Muscle layer of colon (tissue), 2 donors: Measurements from ENCODE around the gene SLC38A5.

Source experiments
- H3K27ac ChIP-seq: one replicate; pipeline ENCODE4 v1.7.0; 2013; ENCODE audit warnings: low read depth, mild to moderate bottlenecking, low read length, moderate library complexity
- H3K27me3 ChIP-seq, 2 donors: one replicate each; pipeline ENCODE4 v1.7.0; 2013; ENCODE audit warnings: low read length in 2 of 2, mild to moderate bottlenecking in 2 of 2; ENCODE audit not compliant: insufficient read depth in 2 of 2, control insufficient read depth in 1 of 2
- H3K36me3 ChIP-seq: one replicate; pipeline ENCODE4 v1.7.0; 2013; ENCODE audit warnings: mild to moderate bottlenecking, low read length; ENCODE audit not compliant: insufficient read depth
- H3K4me1 ChIP-seq: one replicate; pipeline ENCODE4 v1.7.0; 2013; ENCODE audit warnings: mild to moderate bottlenecking, low read length; ENCODE audit not compliant: insufficient read depth
- H3K4me3 ChIP-seq, 2 donors: one replicate each; pipeline ENCODE4 v1.7.0; 2013; ENCODE audit warnings: low read length in 2 of 2, low read depth in 1 of 2, mild to moderate bottlenecking in 1 of 2, moderate library complexity in 1 of 2
- H3K9ac ChIP-seq: one replicate; pipeline ENCODE4 v1.7.0; 2013; ENCODE audit warnings: low read length
- H3K9me3 ChIP-seq: one replicate; pipeline ENCODE4 v1.7.0; 2013; ENCODE audit warnings: mild to moderate bottlenecking, low read length
- donor health status: abdominal sarcoma.
- donor health status: Adenocarcinoma of cecum.

SLC38A5 gene

DNA sequence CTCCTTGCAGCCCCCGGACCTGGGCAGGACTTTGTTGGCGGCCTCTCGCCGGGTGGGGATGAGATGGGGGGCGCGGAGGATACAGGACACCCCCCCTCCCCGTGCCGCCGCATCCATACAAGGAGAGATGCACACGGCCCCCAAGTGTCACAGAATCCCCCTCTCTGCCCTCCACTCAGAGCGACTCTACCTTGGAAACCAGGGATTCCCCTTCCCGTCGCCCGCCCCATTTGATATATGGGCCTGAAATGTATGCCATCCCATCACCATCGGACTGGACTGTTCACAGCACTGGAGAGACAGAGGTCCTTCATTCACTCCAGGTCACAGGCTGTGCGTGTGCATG is 39.2 kb upstream of the SLC38A5 start:
- Histone ChIP-seq H3K36me3 (no peaks in the 10 kb centered on the region), H3K9ac (peak overlapping the region; percentile 33), H3K27ac (peak overlapping the region; percentile 68), H3K27me3 (peaks cover 0 to 10% of the 10 kb centered on the region in 2 donors), H3K4me1 (no peaks in the 10 kb centered on the region), H3K4me3 (peak overlapping the region; percentile 71 to 81), H3K9me3 (no peaks in the 10 kb centered on the region)

DNA sequence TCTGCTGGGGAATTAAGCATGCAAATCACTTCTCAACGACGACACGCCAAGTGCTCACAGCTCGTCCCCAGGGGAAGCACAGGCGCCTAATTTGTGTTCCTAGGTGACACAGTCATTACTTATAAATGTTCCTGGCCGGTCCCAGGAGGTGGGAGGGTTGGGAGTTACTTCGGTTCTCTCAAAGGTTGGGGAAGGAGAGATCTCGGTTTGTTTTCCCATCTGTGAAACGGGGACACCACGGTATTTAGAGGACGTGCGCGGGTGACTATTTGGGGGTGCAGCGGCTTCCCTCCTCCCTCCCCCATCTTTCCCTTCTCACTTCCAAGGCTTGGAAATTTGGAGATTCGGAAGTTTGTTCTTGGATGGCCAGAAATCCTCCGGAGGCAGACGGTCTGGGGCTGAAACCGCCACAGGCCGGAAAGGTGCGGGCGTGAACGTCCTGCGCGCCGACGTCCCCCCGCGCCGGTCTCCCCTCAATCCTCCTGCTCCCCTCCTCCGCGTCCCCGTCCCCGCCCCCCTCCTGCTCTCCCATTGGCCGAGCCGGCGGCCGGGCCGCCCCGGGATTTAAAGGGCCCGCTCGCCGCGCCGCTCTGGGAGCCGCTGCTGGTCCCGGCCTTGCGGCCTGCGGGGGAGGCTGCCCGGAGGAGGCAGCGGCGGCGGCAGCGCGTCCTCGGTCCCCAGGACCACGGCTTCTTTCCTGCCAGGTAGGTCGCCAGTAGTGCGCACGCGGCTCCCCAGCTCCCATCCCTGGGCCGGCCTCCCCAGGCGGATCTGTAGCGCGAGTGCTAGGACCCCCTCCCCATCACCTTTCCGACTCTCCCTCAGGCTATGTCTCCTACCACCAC is 38.6 kb upstream of the SLC38A5 start, which contains the start of gene PORCN:
Gene PORCN, plus strand, starts transcription at position 593 of the 845 bp plus-strand sequence. CDS start 829 bp downstream, outside the sequence.
- Histone ChIP-seq H3K27ac (peak within 1 kb of the TSS; percentile 68), H3K4me3 (peak within 1 kb of the TSS; percentile 71 to 81), H3K36me3 (no peaks in the 10 kb centered on the region), H3K27me3 (peaks cover 0 to 7% of the 10 kb centered on the region in 2 donors), H3K4me1 (no peaks in the 10 kb centered on the region), H3K9me3 (no peaks in the 10 kb centered on the region), H3K9ac (peak within 1 kb of the TSS; percentile 53)

DNA sequence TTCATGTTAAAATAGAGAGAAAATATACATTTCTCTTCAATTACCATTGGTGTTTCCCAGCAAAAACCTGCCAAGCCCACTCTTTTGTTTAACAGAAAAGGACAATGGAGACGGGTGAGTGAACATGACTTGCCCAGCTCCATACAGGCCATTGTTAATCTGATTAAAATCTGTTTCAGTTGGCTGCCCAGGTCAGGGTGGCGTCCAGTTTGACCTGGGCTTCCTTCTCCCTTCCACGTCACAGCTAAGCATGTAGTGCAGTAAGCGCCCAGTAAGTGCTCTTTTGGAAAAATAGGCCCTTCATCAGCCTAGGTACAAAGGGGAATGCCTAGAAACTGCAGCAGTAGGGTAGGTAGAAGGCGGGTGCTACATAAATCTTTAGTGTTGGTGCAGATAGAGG is 37.2 kb upstream of the SLC38A5 start:
- Histone ChIP-seq H3K36me3 (no peaks in the 10 kb centered on the region), H3K27ac (no peak overlapping the region), H3K9me3 (no peaks in the 10 kb centered on the region), H3K4me3 (no peak overlapping the region), H3K4me1 (no peaks in the 10 kb centered on the region), H3K9ac (no peak overlapping the region), H3K27me3 (peaks cover 0 to 7% of the 10 kb centered on the region in 2 donors)

DNA sequence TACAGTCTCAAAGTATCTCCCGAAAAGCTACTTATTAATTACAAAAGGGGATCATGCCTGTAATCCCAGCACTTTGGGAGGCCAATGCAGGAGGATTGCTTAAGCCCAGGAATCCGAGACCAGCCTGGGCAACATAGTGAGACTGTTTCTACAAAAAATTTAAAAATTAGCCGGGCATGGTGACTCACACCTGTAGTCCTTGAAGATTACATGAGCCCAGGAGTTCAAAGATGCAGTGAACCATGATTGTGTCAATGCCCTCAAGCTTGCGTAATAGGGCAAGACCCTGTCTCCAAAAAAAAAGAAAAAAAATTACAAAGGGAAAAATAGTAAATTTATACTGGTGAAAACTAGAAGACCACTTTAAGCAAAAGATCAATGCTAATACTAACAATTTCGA is 35.4 kb upstream of the SLC38A5 start:
- Histone ChIP-seq H3K4me1 (no peaks in the 10 kb centered on the region), H3K27me3 (peaks cover 0 to 7% of the 10 kb centered on the region in 2 donors), H3K36me3 (no peaks in the 10 kb centered on the region), H3K27ac (no peak overlapping the region), H3K9me3 (no peaks in the 10 kb centered on the region), H3K9ac (no peak overlapping the region), H3K4me3 (no peak overlapping the region)

DNA sequence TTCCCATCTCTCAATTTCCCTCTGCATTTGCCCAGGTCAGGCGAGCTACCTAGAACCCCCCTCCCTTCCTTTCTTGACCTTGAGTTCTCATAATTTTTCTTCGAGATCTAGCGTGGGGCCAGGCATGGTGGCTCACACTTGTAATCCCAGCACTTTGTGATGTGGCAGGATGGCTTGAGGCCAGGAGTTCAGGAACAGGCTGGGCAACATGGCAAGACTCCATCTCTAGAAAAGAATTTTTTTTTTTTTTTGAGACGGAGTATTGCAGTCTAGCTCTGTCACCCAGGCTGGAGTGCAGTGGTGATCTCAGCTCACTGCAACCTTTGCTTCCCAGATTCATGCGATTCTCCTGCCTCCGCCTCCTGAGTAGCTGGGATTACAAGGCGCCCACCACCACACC is 34.2 kb upstream of the SLC38A5 start:
- H3K9me3 ChIP-seq = no peaks in the 10 kb centered on the region

DNA sequence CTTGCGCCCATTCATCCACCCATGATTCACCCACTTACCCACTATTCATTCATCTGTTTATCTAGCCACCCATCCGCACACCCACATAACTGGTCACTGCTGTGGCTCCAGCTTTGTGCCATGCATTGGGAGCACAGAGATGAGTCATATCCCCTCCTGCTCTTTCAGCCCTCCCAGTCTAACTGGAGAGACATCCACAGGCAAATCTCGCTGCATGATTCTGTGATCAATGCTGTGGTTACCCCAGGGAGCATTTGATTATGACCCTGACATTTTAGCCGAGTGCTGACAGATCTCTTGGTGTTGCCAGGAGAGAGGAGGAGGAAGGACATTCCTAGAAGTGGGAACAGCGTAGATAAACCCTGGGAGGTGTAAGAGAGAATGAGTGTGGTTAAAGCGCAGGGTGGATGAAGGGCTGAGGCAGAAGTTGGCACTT is 28.3 kb upstream of the SLC38A5 start:
- no peak overlapping the region for H3K9ac ChIP-seq
- H3K36me3 ChIP-seq = no peaks in the 10 kb centered on the region
- no peak overlapping the region for H3K27ac ChIP-seq
- H3K4me1 ChIP-seq = no peaks in the 10 kb centered on the region
- H3K27me3 ChIP-seq = peaks cover 0 to 6% of the 10 kb centered on the region in 2 donors
- no peak overlapping the region for H3K4me3 ChIP-seq
- no peaks in the 10 kb centered on the region for H3K9me3 ChIP-seq

More for the DNA sequence above, 34.2 kb upstream of the SLC38A5 start:
- no peaks in the 10 kb centered on the region for H3K36me3 ChIP-seq
- no peak overlapping the region for H3K27ac ChIP-seq
- H3K27me3 ChIP-seq = peaks cover 0 to 6% of the 10 kb centered on the region in 2 donors
- H3K9ac ChIP-seq = no peak overlapping the region
- H3K4me1 ChIP-seq = no peaks in the 10 kb centered on the region
- no peak overlapping the region for H3K4me3 ChIP-seq

DNA sequence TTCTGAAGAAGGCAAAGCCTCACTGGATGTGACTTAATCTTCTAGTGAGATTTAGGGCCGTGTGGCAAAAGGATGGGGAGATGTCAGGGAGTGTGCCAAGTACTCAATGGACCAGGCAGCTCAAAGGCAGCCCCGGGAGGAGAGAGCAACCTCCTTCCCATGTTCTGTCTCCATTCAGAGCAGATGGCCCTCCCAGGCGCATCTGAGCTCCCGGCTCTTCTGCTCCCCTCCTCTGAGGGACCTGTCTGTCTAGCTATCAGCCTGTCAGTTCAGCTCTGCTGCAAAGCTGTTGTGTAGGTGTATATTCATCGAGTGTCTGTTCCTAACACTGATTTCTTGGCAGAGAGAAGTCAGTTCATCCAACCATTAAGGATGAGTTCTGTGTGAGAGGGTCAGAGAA is 27.8 kb upstream of the SLC38A5 start:
- H3K4me1 ChIP-seq = no peaks in the 10 kb centered on the region
- H3K9me3 ChIP-seq = no peaks in the 10 kb centered on the region
- H3K9ac ChIP-seq = no peak overlapping the region
- H3K27me3 ChIP-seq = peaks cover 0 to 6% of the 10 kb centered on the region in 2 donors
- H3K36me3 ChIP-seq = no peaks in the 10 kb centered on the region
- no peak overlapping the region for H3K27ac ChIP-seq
- no peak overlapping the region for H3K4me3 ChIP-seq

DNA sequence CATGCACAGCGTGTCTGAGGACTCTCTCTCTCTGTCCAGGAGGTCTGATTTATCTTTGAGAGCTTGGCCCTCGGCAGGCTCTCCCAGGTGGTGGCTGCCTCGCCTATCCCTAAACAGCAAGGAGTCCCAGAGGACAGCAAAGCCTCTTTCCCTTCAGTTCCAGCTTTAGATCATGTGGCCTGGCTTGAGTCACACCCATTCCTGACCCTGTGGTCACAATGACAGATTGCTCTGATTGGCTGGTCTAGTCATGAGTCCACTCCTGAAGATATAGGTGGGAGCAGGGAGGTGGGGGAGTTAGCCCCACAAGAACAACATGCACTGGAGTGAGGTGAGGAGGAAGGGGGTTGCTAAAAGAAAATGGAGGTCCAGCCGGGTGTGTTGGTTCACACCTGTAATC is 26.6 kb upstream of the SLC38A5 start:
- Histone ChIP-seq H3K4me1 (no peaks in the 10 kb centered on the region), H3K4me3 (no peak overlapping the region), H3K9me3 (no peaks in the 10 kb centered on the region), H3K9ac (no peak overlapping the region), H3K27ac (no peak overlapping the region), H3K36me3 (no peaks in the 10 kb centered on the region), H3K27me3 (peaks cover 0 to 6% of the 10 kb centered on the region in 2 donors)

DNA sequence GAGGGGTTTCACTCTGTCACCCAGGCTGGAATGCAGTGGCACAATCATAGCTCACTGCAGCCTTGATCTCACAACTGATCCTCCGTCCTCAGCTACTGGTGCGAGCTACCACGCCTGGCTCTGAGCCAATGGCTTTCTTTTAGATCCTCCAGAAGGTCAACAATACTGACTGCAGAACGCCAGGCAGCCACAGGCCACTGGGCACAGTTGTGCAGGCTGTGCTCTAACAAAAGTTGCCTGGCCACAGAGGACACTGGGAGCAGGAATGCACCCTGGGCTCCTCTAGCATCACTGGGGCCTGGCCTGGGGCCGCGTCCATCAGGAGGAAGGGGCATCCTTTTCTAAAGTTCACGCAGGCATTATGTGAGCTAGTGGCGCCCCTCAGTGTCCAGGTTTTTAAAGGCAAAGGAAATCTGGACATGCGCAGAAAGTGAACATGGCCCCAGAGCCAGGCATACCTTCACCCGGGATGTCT is 23.9 kb upstream of the SLC38A5 start:
- Histone ChIP-seq H3K9me3 (no peaks in the 10 kb centered on the region), H3K4me3 (no peak overlapping the region), H3K9ac (no peak overlapping the region), H3K27me3 (peaks cover 0 to 6% of the 10 kb centered on the region in 2 donors), H3K36me3 (no peaks in the 10 kb centered on the region), H3K4me1 (no peaks in the 10 kb centered on the region), H3K27ac (no peak overlapping the region)

DNA sequence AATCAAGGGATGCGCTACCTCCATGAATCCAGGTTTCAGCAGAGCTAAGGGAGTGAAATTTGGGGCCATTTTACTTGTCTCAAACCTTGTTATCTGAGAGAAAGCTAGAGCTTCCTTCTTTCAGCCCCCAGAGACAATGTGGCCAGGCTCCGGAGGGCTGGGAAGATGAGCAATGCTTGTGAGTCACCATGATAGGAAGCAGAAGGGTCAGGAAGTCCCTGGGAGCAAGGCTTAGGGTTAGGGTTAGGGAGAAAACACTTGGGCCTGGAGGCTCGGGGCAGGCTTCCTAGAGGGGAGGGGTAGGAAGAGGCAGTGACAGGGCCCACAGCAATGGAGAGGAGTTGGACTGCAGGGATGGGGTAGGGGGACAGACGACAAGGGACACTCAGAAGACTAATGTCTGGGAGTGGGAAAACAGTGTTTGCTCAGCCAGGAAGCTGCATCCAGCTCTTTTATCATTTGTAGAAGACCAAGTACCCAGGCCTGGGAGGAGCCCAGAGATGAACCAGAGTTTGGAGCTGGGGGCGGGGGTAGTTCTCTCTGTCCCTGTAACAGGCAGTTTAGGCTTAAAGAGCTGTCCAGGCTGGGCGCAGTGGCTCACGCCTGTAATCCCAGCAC is 22.3 kb upstream of the SLC38A5 start:
- H3K9ac ChIP-seq = no peak overlapping the region
- no peak overlapping the region for H3K27ac ChIP-seq
- H3K9me3 ChIP-seq = no peaks in the 10 kb centered on the region
- no peaks in the 10 kb centered on the region for H3K4me1 ChIP-seq
- no peaks in the 10 kb centered on the region for H3K36me3 ChIP-seq
- no peak overlapping the region for H3K4me3 ChIP-seq
- H3K27me3 ChIP-seq = peaks cover 0 to 6% of the 10 kb centered on the region in 2 donors

DNA sequence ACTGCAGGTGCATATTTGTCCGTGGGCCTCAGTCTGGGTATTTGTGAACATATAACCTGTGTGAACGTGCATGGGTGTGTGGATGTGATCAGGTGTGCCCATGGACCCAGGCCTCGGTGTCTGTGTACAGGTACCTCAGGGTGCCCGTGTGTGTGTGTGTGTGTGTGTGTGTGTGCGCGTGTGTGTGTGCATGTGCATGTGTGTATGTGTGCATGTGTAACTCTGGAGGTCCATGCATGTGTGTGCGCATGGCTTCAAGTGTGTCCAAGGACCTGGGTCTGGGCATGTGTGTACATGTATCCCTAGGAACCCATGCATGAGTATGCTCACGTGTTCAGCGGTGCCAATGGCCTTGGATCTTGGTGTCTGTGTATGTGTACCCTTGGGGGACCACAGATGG is 21.7 kb upstream of the SLC38A5 start:
- Histone ChIP-seq H3K4me1 (no peaks in the 10 kb centered on the region), H3K4me3 (no peak overlapping the region), H3K9me3 (no peaks in the 10 kb centered on the region), H3K36me3 (no peaks in the 10 kb centered on the region), H3K27ac (no peak overlapping the region), H3K27me3 (peaks cover 0 to 6% of the 10 kb centered on the region in 2 donors), H3K9ac (no peak overlapping the region)
